ENCODE measurements around the gene ANXA6.

ANXA6 gene

DNA sequence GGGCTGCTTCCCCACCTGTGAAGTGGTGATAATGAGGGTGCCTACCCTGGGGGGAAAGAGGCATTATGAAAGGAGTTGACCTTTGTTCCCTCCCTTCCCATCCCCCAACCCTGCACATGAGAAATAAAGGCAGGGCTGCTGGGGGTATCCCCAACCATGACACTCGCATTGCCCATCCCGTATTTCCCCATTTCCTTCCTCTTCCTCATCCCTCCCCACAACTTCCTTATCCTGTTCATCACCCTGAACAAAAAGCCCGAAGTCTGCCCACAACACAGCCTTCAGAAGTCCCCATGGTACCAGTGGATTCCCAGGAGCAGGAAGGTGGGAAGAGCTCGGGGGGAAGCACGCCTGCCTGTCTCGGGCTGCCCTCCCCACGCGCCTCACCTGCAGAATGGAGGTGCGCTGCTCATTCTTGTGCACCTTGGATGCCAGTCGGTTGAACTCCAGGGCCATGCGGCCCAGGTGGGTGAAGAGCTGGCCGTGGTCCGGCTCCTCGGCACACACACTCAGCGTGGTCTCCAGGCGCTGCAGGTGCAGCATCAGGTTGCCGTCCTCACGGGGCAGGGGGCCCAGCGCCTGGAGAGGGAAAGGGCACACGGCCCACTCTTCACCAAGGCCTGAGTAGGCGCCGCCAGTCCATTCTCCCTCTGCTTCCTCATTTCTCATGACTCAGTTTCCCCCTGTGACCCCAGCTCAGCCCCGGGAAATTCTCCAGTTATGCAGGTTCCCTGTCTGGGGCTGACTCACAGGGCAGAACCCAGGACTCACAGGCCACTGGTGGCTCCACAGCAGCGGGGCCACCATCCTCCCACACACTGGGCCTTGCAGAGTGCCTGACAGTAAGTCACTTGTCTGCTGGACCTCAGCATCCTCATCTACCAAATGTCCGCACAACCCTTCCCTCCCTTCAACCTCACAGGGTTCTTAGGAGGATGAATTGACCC is 100.9 kb downstream of the ANXA6 start:
- Histone ChIP-seq H3K4me1 (ENCODE audit: insufficient read depth, low read length) (no peaks in the 10 kb centered on the region), H3K9ac (ENCODE audit: low read depth, low read length) (no peak overlapping the region), H3K27me3 (ENCODE audit: insufficient read depth, low read length) (no peaks in the 10 kb centered on the region), H3K4me3 (ENCODE audit: low read length) (no peak overlapping the region), H3K36me3 (ENCODE audit: insufficient read depth, low read length) (peaks cover 31% of the 10 kb centered on the region), H3K27ac (ENCODE audit: low read depth, low read length) (no peak overlapping the region), H3K9me3 (ENCODE audit: insufficient read depth, low read depth, low read length) (no peaks in the 10 kb centered on the region)
- 94% methylated on average over 25 of the region's 25 CpGs for WGBS

DNA sequence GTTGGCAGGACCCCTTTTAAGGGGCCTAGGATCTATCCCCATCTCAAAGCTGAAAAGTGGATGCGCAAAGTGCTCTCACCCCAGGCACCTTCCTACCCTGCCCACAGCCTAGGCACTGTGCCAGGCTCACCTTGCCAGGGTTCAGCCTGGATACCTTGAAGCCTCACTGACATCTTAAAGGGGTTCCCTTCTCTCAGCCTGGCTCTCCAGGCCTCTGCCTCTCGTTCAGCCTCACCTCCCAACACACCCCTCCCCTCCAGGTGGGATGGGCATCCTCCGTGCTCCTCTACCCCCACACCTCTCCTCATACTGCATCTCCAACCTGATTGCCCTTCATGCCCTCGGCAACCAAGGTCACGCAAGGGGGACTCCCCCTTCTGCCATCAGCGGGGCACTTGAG is 102.2 kb downstream of the ANXA6 start:
- Histone ChIP-seq H3K4me1 (ENCODE audit: insufficient read depth, low read length) (no peaks in the 10 kb centered on the region), H3K27ac (ENCODE audit: low read depth, low read length) (no peak overlapping the region), H3K9me3 (ENCODE audit: insufficient read depth, low read depth, low read length) (no peaks in the 10 kb centered on the region), H3K4me3 (ENCODE audit: low read length) (no peak overlapping the region), H3K36me3 (ENCODE audit: insufficient read depth, low read length) (peaks cover 26% of the 10 kb centered on the region), H3K27me3 (ENCODE audit: insufficient read depth, low read length) (no peaks in the 10 kb centered on the region), H3K9ac (ENCODE audit: low read depth, low read length) (no peak overlapping the region)
- 94% methylated on average over 6 of the region's 6 CpGs for WGBS

DNA sequence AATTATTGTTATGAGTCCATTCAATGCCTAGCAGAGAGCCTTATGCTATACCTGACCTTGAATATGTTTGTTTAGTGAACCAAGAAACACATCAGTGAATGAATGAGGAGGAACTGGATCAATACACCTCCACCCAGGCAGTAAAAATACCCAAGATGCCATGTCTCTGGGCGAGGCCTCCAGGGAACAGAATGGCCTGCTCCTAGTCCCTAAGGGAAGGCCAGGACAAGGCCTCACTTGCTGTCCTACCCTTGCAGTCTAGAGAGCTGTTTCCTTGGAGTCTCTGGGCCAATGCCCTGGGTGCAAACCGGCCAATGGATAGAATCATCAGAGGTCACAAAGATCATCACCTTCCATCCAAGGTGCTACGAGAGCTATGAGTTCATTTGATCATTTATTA is 102.9 kb downstream of the ANXA6 start:
- Histone ChIP-seq H3K27ac (ENCODE audit: low read depth, low read length) (no peak overlapping the region), H3K36me3 (ENCODE audit: insufficient read depth, low read length) (peaks cover 25% of the 10 kb centered on the region), H3K9me3 (ENCODE audit: insufficient read depth, low read depth, low read length) (no peaks in the 10 kb centered on the region), H3K4me1 (ENCODE audit: insufficient read depth, low read length) (no peaks in the 10 kb centered on the region), H3K27me3 (ENCODE audit: insufficient read depth, low read length) (no peaks in the 10 kb centered on the region), H3K4me3 (ENCODE audit: low read length) (no peak overlapping the region), H3K9ac (ENCODE audit: low read depth, low read length) (no peak overlapping the region)
- WGBS = 96% methylated on average over 3 of the region's 3 CpGs

DNA sequence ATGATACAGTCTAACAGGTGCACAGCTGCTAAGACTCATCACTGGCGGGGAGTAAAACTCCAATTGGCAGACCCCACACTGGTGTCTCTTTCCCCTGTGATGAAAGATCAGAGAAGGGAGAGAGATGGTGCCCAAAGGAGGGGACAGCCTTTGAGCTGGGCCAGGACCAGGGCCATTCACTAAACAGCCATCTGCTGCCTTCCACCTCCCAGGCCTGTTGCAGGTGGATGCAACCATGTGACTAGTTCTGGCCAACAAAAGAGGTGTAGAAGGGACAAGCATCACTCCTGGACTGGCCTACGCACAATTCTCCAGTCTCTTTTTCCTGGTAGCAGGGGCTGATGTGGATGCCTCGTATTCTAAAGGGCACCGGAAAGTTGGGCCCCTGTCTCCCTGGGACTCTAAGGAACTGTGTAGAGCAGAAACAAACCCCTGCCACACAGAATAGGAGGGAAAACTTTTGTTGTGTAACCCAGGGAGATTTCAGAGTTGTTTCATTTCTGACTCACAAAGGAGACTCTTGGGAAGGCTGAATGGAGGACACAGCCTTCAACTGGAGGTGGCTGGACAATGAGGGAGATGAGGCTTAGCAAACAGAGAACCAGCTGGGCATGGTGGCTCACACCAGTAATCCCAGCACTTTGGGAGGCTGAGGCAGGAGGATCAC is 103.7 kb downstream of the ANXA6 start:
- Histone ChIP-seq H3K27me3 (ENCODE audit: insufficient read depth, low read length) (no peaks in the 10 kb centered on the region), H3K9ac (ENCODE audit: low read depth, low read length) (no peak overlapping the region), H3K4me1 (ENCODE audit: insufficient read depth, low read length) (no peaks in the 10 kb centered on the region), H3K9me3 (ENCODE audit: insufficient read depth, low read depth, low read length) (no peaks in the 10 kb centered on the region), H3K27ac (ENCODE audit: low read depth, low read length) (no peak overlapping the region), H3K36me3 (ENCODE audit: insufficient read depth, low read length) (peaks cover 30% of the 10 kb centered on the region), H3K4me3 (ENCODE audit: low read length) (no peak overlapping the region)
- 94% methylated on average over 4 of the region's 4 CpGs for WGBS

DNA sequence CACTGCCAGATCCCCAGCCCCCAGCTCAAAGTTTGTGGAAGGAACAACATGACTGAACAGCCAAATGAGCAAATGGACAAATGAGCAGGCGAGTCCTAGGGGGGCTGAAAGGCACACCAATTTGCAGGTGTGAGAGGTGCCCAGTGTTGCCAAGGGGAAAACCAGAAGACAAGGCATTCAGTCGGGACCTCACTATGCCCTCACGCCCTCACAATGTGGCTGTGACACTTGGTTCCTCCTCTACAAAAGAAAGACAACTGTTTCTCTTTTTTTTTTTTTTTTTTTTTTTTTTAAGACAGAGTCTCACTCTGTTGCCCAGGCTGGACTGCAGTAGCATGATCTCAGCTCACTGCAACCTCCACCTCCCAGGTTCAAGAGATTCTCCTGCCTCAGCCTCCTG is 104.7 kb downstream of the ANXA6 start:
- Histone ChIP-seq H3K36me3 (ENCODE audit: insufficient read depth, low read length) (peaks cover 29% of the 10 kb centered on the region), H3K4me1 (ENCODE audit: insufficient read depth, low read length) (no peaks in the 10 kb centered on the region), H3K27me3 (ENCODE audit: insufficient read depth, low read length) (no peaks in the 10 kb centered on the region), H3K4me3 (ENCODE audit: low read length) (no peak overlapping the region), H3K27ac (ENCODE audit: low read depth, low read length) (no peak overlapping the region), H3K9me3 (ENCODE audit: insufficient read depth, low read depth, low read length) (no peaks in the 10 kb centered on the region), H3K9ac (ENCODE audit: low read depth, low read length) (no peak overlapping the region)
- 91% methylated on average over 3 of the region's 3 CpGs for WGBS

DNA sequence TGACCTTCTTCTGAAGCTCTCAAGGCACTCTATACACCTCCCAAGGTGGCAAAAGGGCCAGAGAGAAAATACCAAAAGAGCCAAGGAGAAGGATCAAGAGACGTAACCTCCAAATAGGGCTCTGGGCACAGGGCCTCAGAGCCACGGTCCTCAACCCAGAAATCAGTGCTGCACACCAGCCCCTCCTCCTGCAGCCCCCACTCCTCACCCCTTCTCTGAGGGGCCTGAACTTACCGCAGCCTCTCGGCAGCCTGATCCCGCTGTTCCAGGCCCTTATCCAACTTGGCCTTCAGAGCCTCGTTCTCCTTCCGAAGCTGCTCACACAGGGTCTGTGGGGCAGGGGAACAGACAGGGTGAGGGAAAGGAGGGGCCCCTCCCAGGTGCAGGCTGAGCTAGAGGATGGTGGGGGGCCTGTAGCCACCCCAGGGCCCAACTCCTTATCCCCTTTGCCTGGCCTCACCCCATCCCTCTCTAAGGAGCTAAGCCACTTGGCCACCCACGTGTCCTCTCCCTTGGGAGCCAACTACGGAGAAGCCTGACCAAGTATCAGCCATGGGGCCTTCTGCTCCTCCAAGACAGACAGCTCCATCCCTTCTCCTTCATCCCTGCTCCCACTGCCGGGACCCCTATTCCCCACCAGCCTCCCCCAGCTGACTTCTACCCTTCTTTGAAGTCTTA is 105.5 kb downstream of the ANXA6 start:
- Histone ChIP-seq H3K9ac (ENCODE audit: low read depth, low read length) (no peak overlapping the region), H3K4me1 (ENCODE audit: insufficient read depth, low read length) (no peaks in the 10 kb centered on the region), H3K9me3 (ENCODE audit: insufficient read depth, low read depth, low read length) (no peaks in the 10 kb centered on the region), H3K36me3 (ENCODE audit: insufficient read depth, low read length) (peaks cover 33% of the 10 kb centered on the region), H3K27me3 (ENCODE audit: insufficient read depth, low read length) (no peaks in the 10 kb centered on the region), H3K27ac (ENCODE audit: low read depth, low read length) (no peak overlapping the region), H3K4me3 (ENCODE audit: low read length) (no peak overlapping the region)
- 91% methylated on average over 10 of the region's 10 CpGs for WGBS

DNA sequence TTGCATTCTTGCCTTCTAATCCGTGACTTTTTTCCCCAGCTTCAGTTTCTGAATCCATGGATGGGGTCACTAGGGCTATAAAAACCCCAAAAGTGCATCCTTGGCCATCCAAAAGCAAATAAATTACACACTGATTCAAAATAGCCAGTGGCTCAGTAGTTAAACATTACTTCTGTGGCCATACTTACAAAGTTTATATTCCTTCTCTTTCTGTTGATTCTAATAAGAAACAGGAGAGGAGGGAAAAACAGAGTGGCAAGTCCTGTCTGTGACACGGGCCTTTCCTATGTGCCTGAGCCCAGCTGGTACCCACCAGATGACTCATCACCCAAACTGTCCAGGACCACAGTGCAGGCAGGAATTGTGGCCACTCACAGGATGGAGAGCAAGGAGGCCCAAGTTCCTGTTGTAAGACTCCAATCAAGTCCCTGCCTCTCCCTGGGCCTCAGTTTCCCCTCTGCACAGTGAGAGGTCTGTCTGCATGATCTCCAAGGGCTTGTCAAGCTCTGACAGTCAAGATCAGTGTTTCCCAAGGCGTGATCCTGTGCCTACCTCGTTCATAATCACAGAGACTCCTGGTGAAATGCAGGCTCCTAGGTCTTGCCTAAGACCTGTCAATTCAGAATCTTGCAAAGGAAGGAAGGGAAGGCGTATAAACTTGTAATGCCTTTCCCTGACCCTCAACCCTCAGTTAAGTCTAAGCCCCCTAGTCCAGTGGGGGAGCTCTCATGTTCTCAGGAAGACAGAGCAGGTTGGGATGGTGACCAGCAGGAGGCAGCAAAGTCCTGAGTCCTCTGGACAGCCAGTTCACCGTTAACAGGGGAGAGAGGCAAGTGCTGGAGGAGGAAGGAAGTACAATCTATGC is 106.3 kb downstream of the ANXA6 start:
- Histone ChIP-seq H3K4me1 (ENCODE audit: insufficient read depth, low read length) (no peaks in the 10 kb centered on the region), H3K36me3 (ENCODE audit: insufficient read depth, low read length) (peaks cover 37% of the 10 kb centered on the region), H3K4me3 (ENCODE audit: low read length) (no peak overlapping the region), H3K9ac (ENCODE audit: low read depth, low read length) (no peak overlapping the region), H3K27ac (ENCODE audit: low read depth, low read length) (no peak overlapping the region), H3K9me3 (ENCODE audit: insufficient read depth, low read depth, low read length) (no peaks in the 10 kb centered on the region), H3K27me3 (ENCODE audit: insufficient read depth, low read length) (no peaks in the 10 kb centered on the region)
- 72% methylated on average over 5 of the region's 6 CpGs for WGBS
